ENCODE data around the gene EDEM2. TPM values are rescaled to one million over a fixed set of nuclear protein-coding genes. Genes with fewer than 3 reads are reported as not detected.
"Not testable (repeated sequence)": the region's sequence is repeated elsewhere in the genome, so short reads cannot be mapped to it uniquely, and the experiment has no call there.

Gene EDEM2
- total RNA-seq, 2 donors from 2014 or later, result 24.1 to 29.7 TPM

- Mint-ChIP-seq H3K4me1 (peaks cover 27% of the 10 kb centered on the region), H3K27ac (peak overlapping the region; percentile 65), H3K4me3 (no peak overlapping the region), H3K36me3 (ENCODE audit: low read depth) (no peaks in the 10 kb centered on the region), H3K27me3 (no peaks in the 10 kb centered on the region)
- DNase-seq, result no peak
- no peaks in the 10 kb centered on the region for H3K9me3 ChIP-seq (ENCODE audit: control insufficient read depth, low read length, poor library complexity, severe bottlenecking)
- ATAC-seq, result peak; percentile 61
These were observed 61.5 kb downstream of the EDEM2 start for GRCh38 chr20:35085477-35086225.

GRCh38 chr20:35084998-35085397, 62.1 kb downstream of the EDEM2 start:
- Mint-ChIP-seq H3K4me1 (peaks cover 24% of the 10 kb centered on the region), H3K36me3 (ENCODE audit: low read depth) (no peaks in the 10 kb centered on the region), H3K27ac (peak overlapping the region; percentile 65), H3K27me3 (no peaks in the 10 kb centered on the region), H3K4me3 (no peak overlapping the region)
- H3K9me3 ChIP-seq (ENCODE audit: control insufficient read depth, low read length, poor library complexity, severe bottlenecking), result no peaks in the 10 kb centered on the region
- ATAC-seq (no peak), DNase-seq (no peak)

- ATAC-seq; H3K27me3 Mint-ChIP-seq; H3K9me3 ChIP-seq (ENCODE audit: control insufficient read depth, low read length, poor library complexity, severe bottlenecking); DNase-seq: not testable (repeated sequence)
- peak overlapping the region; percentile 43 for H3K27ac Mint-ChIP-seq
- peak overlapping the region; percentile 19 for H3K4me3 Mint-ChIP-seq
- peaks cover 11% of the 10 kb centered on the region for H3K36me3 Mint-ChIP-seq (ENCODE audit: low read depth)
- peaks cover 26% of the 10 kb centered on the region for H3K4me1 Mint-ChIP-seq
These were observed 66.8 kb downstream of the EDEM2 start for GRCh38 chr20:35080348-35080642.

- Mint-ChIP-seq H3K4me1 (peaks cover 23% of the 10 kb centered on the region), H3K4me3 (peak overlapping the region; percentile 19), H3K27me3 (no peaks in the 10 kb centered on the region), H3K36me3 (ENCODE audit: low read depth) (peaks cover 11% of the 10 kb centered on the region), H3K27ac (peak overlapping the region; percentile 43)
- H3K9me3 ChIP-seq (ENCODE audit: control insufficient read depth, low read length, poor library complexity, severe bottlenecking), result no peaks in the 10 kb centered on the region
- ATAC-seq, result no peak
- no peak for DNase-seq
These were observed 67.4 kb downstream of the EDEM2 start for GRCh38 chr20:35079472-35080347.

GRCh38 chr20:35077872-35078271, 69.3 kb downstream of the EDEM2 start:
- DNase-seq, result no peak
- Mint-ChIP-seq H3K4me3 (no peak overlapping the region), H3K4me1 (peaks cover 18% of the 10 kb centered on the region), H3K27ac (peak overlapping the region; percentile 27), H3K27me3 (no peaks in the 10 kb centered on the region), H3K36me3 (ENCODE audit: low read depth) (peaks cover 11% of the 10 kb centered on the region)
- no peak for ATAC-seq
- H3K9me3 ChIP-seq (ENCODE audit: control insufficient read depth, low read length, poor library complexity, severe bottlenecking), result no peaks in the 10 kb centered on the region

GRCh38 chr20:35077341-35077740, 69.8 kb downstream of the EDEM2 start:
- DNase-seq (no peak), ATAC-seq (no peak)
- peaks cover 16% of the 10 kb centered on the region for H3K4me1 Mint-ChIP-seq
- peaks cover 11% of the 10 kb centered on the region for H3K36me3 Mint-ChIP-seq (ENCODE audit: low read depth)
- H3K27me3 Mint-ChIP-seq, result no peaks in the 10 kb centered on the region
- H3K4me3 Mint-ChIP-seq, result no peak overlapping the region
- no peaks in the 10 kb centered on the region for H3K9me3 ChIP-seq (ENCODE audit: control insufficient read depth, low read length, poor library complexity, severe bottlenecking)
- H3K27ac Mint-ChIP-seq, result peak overlapping the region; percentile 27

GRCh38 chr20:35071436-35072153, 75.5 kb downstream of the EDEM2 start:
- H3K27ac Mint-ChIP-seq; ATAC-seq; H3K9me3 ChIP-seq (ENCODE audit: control insufficient read depth, low read length, poor library complexity, severe bottlenecking); DNase-seq; H3K36me3 Mint-ChIP-seq (ENCODE audit: low read depth); H3K27me3 Mint-ChIP-seq; H3K4me3 Mint-ChIP-seq: not testable (repeated sequence)
- peaks cover 11% of the 10 kb centered on the region for H3K4me1 Mint-ChIP-seq

- DNase-seq (no peak), ATAC-seq (no peak)
- peaks cover 2% of the 10 kb centered on the region for H3K9me3 ChIP-seq (ENCODE audit: control insufficient read depth, low read length, poor library complexity, severe bottlenecking)
- H3K4me1 Mint-ChIP-seq, result peaks cover 39% of the 10 kb centered on the region
- no peaks in the 10 kb centered on the region for H3K27me3 Mint-ChIP-seq
- no peak overlapping the region for H3K4me3 Mint-ChIP-seq
- no peak overlapping the region for H3K27ac Mint-ChIP-seq
- peaks cover 2% of the 10 kb centered on the region for H3K36me3 Mint-ChIP-seq (ENCODE audit: low read depth)
These were observed 80.9 kb downstream of the EDEM2 start for GRCh38 chr20:35066194-35066593.

Other genes with a start within 250 kb of the EDEM2 start
- gene GSS, start 191.5 kb downstream of the EDEM2 start, total RNA-seq, result 10 to 100 TPM; 23.3 to 27.0 TPM
- under 1 TPM; 0.50 to 0.70 TPM for gene MYH7B, start 191.5 kb downstream of the EDEM2 start, total RNA-seq
- 10 to 100 TPM; 50.8 to 52.7 TPM for gene TRPC4AP, start 54.5 kb downstream of the EDEM2 start, total RNA-seq
- 1 to 10 TPM in 1 of 2 donors, under 1 TPM in 1; 0.89 to 1.5 TPM for gene PROCR, start 24.7 kb upstream of the EDEM2 start, total RNA-seq
- gene MMP24, start 79.4 kb upstream of the EDEM2 start, total RNA-seq, result under 1 TPM; 0.15 to 0.16 TPM
- gene MMP24OS, start 130.8 kb upstream of the EDEM2 start, total RNA-seq, result 10 to 100 TPM; 60.8 to 64.4 TPM
- gene EIF6, start 137.4 kb upstream of the EDEM2 start, total RNA-seq, result 10 to 100 TPM; 39.4 to 43.6 TPM
- gene FAM83C, start 145.1 kb upstream of the EDEM2 start, total RNA-seq, result not detected

Measured in T-helper 17 cell (primary cell).